HG03575 (cell line): ENCODE measurements around the gene MYO16.

Source experiments
- ATAC-seq: cut with Tn5 transposase; IDR thresholded peaks from one replicate; pipeline ENCODE4 v1.9.1; 2021; ENCODE audit not compliant: unreplicated experiment, insufficient number of reproducible peaks, low FRiP score; ENCODE audit errors: extremely low read depth

MYO16 gene

DNA sequence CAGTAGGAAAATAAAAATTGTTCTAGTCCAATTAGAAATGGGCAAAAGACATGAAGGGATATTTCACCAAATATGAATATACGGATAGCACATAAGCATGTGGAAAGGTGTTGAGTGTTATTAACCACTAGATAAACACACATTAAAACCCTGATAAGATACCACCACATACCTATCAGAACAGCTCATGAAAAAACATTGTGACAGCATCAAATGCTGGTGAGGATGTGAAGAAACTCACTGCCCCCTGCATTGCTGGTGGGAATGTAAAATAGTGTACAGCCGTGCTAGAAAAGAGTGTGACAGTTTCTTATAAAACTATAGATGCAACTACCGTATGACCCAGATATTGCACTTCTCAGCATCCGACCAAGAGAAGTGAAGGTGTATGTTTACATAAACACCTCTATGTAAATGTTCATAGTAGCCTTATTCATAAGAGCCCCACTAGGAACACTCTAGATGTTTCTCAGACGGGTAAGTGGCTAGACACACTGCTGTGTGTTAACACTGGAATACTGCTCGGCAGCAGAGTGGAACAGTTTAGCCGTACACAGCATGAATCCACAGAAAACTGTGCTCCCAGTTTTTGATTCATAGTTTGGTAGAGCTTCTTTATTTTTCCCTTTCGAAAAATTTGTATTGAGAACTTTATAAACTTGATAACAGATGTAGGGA is 321.1 kb downstream of the MYO16 start:
- no peak for ATAC-seq

DNA sequence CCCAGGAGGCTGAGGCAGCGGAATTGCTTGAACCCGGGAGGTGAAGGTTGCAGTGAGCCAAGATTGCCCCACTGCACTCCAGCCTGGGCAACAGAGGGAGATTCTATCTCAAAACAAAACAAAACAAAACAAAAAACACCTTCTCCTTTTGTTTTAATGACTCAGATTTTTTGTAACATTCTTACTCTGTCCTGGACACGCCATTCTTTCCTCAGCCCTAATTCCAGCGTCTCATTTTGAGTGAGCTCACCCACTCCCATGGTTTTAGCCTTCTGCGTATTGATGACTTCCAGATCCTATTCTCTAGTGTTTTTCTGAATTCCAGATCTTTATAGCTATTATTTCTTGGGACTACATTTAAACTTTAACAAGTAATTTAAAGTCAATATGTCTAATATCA is 326.3 kb downstream of the MYO16 start:
- no peak for ATAC-seq

DNA sequence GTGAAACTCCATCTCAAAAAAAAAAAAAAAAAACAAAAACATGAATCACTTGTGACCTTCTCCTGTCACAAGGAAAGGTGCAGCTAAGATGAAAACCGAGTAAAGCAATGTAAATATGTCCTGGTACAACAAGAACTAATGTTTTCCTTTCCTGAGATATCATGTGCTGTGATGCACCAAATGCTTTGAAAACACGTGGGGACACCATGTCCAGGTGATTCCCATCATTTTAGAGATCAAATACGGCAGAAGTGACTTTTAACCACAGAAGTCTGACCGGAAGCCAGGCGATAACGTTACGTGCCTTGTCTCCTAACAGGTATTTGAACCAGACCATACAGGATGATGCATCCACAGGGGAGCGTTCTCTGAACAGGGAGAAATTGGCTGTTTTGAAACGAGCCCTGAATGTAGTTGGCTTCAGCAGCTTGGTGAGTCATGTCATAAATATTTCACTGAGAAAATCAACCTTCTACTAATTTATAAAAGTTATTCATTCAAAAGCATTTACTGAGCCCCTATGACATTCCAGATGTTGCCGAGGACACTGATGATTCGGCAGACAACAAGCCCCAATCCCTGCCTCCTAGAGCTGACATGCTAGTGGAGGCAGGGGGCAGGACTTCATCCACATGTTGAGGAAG is 328.1 kb downstream of the MYO16 start:
- no peak for ATAC-seq

- ATAC-seq = no peak
Observed at GRCh38 chr13:108958013-108958376, 328.6 kb downstream of the MYO16 start.

GRCh38 chr13:108959234-108959633 is 329.8 kb downstream of the MYO16 start:
- no peak for ATAC-seq

- no peak for ATAC-seq
Observed at GRCh38 chr13:108960006-108960405, 330.6 kb downstream of the MYO16 start.

DNA sequence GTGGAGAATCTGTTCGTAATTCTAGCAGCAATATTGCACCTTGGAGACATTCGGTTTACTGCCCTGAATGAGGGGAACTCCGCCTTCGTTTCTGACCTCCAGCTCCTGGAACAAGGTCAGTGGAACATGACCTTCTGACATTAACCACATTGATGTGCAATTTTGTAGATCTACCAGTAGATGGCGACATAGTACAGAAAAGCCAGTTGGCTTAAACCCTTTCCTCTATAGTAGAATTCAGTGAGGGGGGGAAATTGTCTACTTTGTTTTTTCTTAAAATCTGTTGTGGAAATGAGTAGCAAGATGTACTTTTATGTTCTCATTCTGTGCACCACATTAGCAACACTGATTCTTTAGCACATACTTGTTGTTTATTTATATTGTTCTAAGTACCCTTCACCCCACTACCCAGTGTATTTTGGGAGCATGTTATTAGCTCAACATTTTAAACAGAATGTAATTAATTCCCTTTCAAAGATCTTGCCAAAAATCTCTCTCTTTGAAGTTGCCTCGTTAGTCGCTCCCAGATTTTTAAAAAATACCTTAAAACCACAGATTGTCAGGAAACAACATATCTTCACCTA is 332.2 kb downstream of the MYO16 start:
- ATAC-seq = peak; percentile 96

GRCh38 chr13:108962654-108963053 is 333.2 kb downstream of the MYO16 start:
- no peak for ATAC-seq

DNA sequence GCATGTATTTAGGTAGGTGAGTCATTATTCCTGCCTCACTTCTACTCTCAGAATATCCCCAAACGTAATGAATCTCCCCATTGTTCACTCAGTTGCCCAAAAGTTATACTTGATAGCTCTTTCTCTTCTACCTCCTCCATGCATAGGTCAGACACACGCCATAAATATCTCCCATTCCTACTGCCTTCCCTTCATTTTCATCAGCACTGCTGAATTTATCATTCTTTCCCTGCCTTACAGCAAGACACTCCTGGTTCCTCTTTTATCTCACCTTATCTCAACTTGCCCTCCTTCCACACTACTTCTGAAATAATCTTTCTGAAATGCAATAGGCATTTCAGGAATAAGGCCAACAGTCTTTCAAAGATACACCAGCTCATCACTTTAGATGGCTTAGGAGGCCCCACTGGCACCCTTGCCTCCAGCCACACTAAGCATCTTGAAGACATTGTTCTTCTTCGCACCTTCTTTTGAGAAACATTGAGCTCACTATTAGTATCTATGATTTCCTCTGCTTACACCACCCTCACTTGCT is 333.9 kb downstream of the MYO16 start:
- ATAC-seq = no peak

- ATAC-seq = no peak
Observed at GRCh38 chr13:108963846-108964600, 334.6 kb downstream of the MYO16 start.

GRCh38 chr13:108964606-108965005 is 335.2 kb downstream of the MYO16 start:
- ATAC-seq = no peak

DNA sequence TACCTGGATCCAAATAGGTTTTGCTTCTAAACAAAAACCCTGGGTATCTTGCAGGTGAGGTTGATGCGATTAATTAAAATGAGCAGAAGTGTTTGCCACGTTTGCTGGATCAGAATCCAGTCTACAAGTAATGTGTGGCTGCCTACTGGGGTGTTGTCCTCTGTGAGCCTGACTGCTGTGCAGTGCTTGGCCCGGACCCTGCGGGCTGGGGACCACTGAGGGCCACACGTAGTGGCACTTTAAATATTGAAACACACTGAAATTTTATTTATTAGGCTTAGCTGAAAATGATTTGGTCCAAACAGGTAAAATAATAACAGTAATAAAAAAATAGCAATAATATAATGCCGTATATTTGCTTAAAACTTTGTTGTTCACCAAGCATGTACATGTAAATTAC is 338.0 kb downstream of the MYO16 start:
- no peak for ATAC-seq

DNA sequence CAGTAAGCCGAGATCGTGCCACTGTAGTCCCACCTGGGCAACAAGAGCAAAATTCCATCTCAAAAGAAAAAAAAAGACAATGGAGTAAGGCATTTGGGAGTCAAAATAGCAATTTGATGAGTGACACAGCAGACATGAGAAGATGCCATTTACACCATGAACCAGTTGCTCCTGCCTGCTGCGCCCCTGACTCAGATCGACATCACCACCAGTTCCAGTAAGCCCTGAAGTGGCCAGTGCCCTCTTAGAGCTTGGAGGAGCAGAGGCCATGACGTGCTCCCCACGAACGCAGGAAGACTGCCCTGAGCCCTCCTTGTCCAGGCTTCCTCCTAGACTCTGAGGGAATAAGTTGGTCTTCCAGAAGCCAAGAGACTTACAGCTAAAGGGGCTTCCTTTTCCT is 339.2 kb downstream of the MYO16 start:
- no peak for ATAC-seq

DNA sequence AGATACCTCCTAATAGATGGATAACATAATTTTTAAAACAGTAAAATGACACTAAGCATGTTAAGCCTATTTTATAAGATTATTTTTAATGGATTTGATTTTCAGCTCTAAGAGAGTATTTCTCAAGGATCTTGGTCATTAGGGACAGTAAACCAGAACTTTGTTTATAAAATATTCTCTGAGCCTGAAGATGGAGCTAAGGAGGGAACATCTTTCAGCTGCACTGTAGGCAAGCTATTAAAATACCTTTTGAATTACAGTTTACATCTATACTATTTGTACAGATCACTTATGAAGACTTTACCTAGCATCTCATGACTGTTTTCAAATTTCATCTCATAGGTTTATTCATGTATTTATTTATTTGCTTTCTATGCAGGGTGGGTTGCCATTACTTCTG is 345.3 kb downstream of the MYO16 start:
- no peak for ATAC-seq

DNA sequence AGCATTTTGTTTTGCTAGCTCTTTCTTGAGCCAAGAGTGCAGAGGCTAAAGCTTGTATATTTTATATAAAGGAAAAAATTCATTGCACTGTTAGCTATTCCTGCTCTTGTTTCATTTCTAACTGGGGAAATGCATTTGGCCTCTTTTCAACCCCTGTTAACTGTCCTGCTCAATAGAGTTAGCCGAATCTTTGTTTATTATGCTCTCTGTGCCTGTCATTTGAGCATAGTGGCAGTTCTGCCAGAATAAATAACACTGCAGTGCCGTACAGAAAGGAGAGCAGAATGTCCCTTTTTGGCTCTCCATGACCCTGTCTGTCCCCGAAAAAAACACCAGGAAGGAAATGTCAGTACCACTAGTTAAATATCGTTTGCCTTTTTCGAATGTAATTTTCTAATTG is 350.8 kb downstream of the MYO16 start:
- ATAC-seq = no peak

DNA sequence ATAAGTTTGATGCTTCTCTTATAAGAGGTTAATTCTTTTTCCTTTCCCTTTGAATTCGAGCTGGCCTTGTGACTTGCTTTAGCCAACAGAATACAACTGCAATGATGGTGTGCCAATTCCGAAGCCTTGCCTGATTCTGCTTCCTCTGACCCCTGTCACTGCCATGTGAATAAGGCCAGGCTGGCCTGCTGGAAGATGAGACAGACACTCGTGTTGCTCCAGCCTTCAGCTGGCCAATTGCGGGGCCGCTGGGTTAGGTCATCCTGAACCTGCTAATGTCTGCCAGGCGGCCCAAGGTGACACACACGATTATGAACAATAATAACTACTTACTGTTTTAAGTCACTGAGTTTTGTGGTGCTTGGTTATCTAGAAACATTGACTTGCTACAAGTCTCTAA is 352.0 kb downstream of the MYO16 start:
- ATAC-seq = no peak

DNA sequence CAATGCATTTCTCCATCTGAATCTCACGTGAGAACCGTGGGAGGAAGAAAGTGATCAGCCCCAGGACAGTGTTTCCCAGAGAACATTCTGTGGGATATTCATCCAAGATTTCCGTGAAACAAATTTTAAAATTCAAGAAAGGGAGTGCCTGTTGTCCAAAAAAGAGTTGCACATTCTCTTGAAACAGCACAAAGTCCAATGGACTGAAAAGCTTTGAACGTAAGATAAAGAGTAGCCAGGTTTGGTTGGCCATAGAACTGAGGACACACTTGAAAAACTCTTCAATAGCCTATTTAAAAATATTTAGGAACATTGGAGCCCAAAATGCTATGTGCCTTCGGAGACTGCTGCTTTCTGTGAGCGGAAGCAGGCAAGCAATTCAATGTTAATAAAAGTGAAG is 353.9 kb downstream of the MYO16 start:
- no peak for ATAC-seq

- ATAC-seq = no peak
Observed at GRCh38 chr13:108984251-108984920, 355.0 kb downstream of the MYO16 start.

DNA sequence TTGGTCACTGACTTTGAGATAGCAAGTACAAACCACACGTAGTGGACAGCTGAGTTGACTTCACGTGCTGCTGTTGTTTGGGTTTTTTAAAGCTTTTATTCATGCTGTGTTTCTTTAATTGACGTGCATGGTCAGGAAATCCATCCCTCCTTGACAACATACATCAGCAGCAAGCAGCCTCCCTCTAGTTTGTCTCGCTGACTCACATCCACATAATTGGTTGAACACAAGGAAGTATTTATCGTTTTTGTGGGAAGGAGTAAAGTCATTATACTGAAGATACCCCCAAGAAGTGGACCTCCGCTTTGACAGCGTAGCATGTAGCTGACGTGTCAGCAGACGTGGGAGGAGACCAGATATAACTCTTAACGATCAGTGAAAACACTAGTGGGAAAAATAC is 355.8 kb downstream of the MYO16 start:
- no peak for ATAC-seq
